ENCODE measurements around the gene ACSF2.

ACSF2 gene

DNA sequence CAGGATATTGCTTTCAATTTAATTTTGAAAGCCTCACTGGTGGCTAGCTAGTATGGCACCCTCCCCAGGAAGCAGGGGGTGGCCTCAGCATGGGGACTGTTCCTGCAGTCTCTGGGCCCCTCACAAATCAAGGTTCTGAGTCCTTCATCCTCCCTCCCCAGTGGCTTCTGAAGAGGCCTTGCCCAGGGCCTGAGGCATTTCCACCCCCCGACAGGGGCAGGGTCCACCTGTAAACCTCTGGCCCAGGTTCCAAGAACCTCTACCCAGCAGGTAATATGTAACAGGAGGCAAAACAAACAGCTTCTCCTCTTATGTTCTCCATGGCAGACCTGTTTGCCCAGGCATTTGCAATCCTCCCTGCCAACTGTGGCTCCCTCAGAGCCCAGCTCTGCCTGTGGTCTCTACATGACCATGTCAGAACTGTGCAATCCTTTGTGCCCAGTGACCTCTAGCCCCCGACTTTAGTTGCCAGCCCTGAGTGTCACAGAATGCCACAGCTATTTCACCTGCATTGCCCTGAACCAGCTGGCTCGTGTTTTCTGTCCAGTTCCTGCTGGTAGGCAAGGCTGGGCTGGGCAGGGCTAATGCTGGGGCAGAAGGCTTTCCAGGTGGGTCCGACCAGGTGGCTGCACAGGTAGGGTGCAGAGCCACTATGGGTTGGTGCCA is 14.3 kb downstream of the ACSF2 start:
- DNase-seq (ENCODE audit: low read depth), result no peak

DNA sequence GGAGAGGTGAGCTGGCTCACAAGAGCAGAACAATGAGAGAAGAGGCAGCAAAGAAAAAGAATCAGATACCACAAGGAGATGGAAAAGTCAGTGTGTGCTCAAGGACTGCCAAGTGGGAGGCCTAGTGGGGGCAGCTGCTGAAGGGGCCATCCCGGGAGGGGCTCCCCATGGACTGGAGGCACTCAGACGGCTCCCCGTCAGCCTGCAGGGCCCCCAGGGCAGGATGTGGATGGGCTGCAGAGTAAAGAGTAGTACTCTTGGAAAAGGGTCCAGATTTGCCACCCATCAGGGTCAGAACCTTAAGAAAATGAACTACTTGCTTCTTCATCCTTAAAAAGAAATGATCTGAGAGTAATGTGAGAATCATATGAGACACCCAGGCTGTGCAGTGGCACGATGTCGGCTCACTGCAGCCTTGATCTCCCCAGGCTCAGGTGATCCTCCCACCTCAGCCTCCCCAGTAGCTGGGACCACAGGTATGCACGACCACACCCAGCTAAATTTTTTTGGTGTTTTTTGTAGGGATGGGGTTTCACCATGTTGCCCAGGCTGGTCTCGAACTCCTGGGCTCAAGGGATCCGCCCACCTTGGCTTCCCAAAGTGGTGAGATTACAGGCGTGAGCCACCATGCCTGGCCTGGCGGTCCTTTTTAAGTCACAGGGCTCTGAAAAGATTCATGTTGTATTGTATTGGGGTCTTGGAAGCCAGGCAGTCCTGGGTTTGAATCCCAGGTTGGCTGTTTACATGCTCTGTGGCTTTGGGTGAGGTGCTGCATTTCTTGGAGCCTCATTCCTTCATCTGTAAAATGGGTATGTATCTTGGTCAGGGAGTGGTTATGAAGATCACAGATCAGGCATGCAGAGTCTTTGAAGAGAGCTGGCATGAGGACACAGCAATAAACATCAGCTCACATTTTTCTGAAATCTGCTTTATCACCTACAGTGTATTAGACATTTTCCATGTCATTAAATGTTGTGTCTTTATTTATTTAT is 15.1 kb downstream of the ACSF2 start:
- no peak for DNase-seq (ENCODE audit: low read depth)

DNA sequence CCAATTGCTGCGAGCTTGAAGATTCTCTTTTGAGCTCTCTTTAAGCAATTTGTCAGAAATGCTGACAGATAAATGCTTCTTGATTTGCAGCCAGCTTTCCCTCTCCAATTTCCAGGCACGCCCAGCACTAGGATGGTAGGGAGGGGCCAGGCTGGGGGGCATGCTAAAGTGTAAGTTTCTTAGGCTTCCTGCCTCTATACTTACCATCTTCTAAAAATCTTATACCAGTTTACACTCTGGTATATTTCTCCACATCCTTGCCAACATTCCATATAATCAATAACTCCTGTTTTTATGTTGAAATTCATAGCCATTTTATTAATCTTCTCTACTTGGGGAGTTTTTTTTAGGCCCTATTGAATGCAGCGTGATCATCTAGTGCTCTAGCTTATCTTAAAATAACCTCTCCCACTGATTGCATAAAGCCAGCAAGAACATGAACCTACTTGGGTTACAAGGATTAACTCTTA is 17.5 kb downstream of the ACSF2 start:
- no peak for DNase-seq (ENCODE audit: low read depth)

DNA sequence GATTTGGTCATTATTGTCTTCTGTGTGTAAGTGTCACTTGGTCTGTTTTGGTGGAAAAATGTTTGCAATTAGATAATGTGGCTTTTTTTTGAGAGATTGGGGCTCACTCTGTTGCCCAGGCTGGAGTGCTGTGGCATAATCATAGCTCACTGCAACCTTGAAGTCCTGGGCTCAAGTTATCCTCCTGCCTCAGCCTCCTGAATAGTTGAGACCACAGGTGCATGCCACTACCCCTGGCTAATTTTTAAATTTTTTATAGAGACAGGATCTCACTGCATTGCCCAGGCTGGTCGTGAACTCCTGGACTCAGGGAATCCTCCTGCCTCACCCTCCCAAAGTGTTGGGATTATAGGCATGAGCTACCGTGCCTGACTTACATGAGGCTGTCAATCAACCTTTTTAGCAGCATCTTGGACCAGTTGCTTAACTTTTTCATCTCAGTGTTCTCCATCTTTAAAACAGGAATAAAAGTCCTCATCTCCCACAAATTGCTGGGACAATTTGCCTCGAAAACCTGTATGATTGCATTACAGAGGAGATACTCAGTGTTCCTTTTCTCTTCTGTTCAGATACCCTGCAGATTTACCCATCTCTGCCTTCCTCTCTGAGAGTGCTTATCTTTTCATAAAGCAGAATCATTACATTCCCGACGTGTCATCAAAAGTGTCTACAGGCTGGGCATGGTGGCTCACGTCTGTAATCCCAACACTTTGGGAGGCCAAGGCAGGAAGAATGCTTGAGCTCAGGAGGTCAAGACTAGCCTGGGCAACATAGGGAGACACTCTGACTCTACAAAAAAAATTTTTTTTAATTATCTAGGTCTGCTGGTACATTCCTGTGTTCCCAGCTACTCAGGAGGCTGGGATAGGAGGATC is 19.1 kb downstream of the ACSF2 start:
- no peak for DNase-seq (ENCODE audit: low read depth)

DNA sequence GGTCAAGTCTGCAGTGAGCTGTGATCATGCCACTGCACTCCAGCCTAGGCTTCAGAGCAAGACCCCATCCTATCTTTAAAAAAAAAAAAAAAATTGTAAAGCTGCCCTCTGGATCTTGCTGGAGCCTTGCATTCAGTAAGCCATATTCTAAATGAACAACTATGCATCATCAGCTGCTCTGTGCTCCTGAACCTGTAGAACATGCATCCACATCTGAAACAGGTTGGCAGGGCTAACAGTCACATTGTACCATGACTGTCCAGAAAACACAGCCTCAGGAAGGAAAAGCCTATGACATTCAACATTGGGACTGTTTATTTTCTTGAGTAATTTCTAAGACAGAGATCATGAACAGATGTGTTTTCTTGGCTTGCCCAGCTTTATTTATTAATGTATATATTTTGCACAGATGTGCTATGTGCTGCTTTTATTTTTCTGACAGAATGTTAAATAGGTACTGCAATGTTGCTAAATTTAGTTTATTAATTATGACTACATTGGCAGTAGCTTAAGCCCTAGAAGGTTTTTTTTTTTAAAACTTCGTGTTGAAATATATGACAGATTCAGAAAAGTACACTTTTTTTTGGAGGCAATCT is 19.8 kb downstream of the ACSF2 start:
- DNase-seq (ENCODE audit: low read depth), result no peak

DNA sequence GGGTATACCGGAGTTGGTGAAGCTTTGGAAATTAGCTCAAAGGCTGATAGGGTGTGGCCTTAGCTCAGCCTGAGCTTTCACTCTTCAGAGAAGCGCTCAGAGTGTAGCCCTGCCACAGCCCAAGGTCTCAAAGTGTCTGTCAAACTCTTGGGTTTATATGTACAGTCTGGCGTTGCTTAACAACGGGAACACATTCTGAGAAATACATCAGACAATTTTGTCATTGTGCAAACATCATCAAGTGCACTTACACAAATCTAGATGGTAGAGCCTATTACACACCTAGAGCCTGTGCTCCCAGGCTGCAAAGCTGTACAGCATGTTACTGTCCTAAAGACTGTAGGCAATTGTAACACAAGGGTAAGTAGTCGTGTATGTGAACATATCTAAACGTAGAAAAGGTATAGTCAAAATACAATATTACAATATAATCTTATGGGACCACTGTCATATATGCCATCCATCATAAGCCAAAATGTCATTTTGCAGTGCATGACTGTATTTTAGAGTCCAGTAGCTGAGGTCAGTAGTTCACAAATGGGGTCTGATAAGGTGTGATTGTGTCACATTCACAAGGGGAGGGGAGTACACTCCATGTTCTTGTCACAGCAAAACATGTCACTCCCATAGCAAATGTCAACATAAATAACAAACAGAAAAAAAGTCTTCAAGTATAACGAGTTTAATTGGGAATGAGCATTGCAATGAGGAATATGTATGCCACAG is 22.0 kb downstream of the ACSF2 start:
- DNase-seq (ENCODE audit: low read depth), result no peak

DNA sequence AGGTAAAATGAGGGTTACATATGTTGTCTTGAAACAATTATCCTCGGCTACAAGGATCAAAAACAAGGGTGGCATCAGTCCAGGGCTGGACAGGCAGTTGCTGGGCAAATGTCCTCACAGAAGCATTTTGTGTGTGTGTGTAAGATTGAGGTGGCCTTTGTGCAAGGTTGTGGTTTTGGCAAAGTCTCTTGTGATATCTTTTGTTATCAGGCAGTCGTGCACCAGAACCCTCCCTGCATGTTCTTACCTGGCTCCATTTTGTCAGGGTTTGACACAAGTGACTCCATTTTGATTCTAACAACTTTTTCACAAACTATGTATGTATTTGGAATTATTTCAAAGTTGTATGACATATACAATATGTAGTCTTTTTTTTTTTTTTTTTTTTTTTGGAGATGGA is 22.6 kb downstream of the ACSF2 start:
- no peak for DNase-seq (ENCODE audit: low read depth)

DNA sequence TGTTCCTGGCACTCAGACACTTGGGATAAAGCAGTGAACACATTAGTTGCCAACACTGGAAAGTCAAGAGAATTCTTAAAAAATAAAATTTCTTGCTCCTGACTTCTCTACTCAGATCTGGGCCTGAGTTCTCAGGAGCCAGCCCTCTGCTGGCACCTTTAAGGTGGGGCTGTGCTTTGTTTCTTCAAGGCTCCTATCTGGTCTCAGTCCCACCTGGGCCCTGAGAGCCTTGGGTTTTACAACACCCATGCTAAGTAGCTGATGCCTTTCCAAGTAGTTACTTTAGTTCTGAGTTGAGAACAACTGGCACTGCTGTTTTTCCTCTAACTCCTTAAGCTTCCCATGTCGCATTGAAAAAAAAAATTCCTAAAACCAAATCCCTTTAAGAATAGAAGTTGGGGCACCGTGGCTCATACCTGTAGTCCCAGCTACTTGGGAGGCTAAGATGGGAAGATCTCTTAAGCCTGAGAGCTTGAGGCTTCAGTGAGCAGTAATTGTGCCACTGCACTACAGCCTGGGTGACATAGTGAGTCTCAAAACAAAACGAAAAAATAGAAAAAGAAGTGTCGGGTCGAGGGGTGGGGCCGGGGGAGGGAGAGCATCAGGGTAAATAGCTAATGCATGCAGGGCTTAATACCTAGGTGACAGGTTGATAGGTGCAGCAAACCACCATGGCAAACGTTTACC is 26.1 kb downstream of the ACSF2 start:
- DNase-seq (ENCODE audit: low read depth), result no peak

DNA sequence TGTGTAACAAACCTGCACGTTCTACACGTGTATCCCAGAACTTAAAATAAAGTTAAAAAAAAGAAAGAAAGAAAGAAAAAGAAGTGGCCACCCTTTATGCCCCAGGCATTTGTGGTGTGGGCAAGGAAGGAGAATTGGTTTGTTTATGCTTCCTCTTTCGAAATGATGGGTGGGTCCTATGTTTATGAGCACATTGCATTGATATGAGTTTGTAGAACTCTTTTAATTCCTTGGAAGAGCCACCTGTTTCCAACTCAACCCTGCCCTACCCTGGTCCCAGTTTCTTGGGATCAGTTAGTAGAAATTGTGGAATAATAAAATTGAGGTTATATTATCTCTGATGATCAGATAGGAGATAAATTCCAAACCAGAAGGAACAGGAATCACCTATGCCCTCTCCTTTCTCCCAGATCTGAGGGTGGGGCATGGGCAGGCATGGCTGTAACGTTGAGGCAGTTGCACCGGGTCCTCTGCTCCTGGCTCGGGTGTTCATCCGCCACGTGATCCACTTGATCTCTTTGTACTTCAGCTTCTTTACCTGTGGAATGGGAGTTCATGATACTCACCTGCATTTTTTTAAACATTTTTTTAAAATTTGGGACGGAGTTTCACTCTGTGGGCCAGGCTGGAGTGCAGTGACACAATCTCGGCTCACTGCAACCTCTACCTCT is 26.7 kb downstream of the ACSF2 start:
- DNase-seq (ENCODE audit: low read depth), result no peak

DNA sequence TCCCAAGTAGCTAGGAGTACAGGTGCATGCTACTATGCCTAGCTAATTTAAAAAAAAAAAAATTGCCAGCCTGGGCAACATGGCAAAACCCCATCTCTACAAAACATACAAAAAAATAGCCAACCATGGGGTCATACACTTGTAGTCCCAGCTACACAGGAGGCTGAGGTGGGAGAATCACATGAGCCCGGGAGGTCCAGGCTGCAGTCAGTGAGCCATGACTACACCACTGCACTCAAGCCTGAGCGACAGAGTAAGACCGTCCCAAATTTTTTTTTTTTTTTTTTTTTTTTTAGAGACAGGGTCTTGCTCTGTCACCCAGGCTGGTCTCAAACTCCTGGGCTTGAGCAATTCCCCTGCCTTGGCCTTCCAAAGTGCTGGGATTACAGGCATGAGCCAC is 27.9 kb downstream of the ACSF2 start:
- no peak for DNase-seq (ENCODE audit: low read depth)

DNA sequence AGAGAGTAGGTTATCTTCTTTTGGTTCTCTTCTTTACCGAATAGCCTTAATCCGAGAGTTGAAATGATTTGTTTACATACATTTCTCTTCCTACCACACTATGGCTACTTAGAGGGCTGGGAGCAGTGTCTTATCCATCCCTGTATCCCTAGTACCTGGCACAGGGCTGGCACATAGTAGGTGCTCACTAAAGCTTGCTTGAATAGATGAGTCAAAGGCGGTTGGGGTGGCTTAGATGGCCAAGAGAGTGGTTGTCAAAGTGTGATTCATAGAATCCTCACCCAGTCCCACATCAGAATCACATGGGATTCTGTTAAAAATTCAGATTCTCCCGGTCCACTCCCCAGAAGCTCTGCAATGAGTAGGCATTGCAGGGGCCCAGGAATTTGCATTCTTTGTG is 31.6 kb downstream of the ACSF2 start:
- DNase-seq (ENCODE audit: low read depth), result no peak

DNA sequence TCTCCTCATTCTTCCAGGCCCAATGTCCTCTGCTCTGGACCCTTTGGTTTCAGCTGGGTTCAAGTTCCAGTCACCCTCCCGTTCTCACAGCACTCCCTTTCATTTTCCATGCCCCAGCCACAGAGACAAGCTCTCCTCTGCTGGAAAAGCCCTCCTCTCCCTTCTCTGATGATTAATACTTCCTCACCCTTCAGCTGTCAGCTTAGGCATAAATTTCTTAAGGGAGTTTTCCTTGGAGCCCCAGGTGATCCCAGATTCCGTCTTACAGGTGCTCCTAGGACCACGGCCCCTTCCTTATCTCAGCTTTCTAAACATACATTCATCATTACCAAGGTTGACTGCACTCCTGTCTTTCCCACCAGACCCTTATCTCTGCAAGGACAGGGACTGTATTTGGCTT is 32.3 kb downstream of the ACSF2 start:
- no peak for DNase-seq (ENCODE audit: low read depth)

DNA sequence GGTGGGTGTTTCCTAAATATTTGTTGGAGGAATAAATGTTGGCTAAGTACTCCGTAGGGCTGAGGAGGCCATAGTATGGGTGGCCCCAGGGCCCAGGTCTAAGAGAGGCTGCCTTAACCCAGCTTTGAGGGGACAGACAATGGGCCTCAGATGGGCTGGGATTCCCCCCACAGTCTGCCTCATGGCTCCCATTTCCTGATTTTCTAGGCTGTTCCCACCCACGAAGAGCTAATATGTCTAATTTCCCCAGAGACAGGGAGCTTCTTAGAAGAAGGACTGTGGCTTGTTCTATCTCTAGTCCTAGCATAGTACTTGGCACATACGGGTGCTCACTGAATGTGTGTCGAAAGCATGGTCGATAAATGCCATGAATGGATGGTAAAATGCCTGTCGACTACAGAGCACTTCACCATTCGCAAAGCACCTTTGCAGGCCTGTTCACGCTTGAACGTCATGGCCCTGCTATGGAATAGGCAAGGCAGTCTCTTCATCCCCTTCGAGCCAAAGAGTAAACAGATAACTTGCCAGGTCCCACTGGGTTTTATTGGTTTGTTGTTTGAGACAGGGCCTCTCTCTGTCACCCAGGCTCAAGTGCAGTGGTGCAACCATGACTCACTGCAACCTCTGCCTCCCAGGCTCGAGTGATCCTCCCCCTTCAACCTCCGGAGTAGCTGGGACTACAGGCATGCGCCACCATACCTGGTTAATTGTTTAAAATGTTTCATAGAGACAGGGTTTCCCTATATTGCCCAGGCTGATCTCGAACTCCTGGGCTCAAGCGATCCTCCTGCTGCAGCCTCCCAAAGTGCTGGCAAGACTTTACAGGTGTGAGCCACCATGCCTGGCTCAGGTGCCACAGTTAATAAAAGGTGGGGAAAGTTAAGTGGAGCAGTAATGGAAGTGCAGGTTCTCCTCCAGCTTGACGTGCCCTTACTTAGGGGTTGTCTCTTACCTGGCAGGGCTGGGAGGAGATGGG is 33.0 kb downstream of the ACSF2 start:
- DNase-seq (ENCODE audit: low read depth), result no peak

DNA sequence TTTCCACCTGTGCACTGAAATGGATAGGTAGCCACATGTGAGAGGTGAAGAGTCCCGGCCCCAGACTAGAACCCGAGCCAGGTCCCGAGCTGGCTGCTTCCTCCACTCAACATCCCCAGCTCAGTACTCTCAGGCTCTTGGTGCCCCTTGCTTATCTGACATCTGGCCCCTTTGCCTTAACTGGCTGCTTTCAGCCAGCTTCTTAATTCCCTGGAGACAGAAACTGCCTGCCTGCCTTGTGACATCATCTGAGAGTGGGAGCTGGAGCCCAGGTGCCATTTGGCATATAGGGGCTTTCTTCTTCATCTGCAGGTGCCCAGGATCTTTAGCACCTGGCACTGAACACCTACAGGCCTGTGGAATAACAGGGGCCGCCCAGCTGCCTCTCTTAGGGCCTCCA is 33.7 kb downstream of the ACSF2 start:
- no peak for DNase-seq (ENCODE audit: low read depth)

DNA sequence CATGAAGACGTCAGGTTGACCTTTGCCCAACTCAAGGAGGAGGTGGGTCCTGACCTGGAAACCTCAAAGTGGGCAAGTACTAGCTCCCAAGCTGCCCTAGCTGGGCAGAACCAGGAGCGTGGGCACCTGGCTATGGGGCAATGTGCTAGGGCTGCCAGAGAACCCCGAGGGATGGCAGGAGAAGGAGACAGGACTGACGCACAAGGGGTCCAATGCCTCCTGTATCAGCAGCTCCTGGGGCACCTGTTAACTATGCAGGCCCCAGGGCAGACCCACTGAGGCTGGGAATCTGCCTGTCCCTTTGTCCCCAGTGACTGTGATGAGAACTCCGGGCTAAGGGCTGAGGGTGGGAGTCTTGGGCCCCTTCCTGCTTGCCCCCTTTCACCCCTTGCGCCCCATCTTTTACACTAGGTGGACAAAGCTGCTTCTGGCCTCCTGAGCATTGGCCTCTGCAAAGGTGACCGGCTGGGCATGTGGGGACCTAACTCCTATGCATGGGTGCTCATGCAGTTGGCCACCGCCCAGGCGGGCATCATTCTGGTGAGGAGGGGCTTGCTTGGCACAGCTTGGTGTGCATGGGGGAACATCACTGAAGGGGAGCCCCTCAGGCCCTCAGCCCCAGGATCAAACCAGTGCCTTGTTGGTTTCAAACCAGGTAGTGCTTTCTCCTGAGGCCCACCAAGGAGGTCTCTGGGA is 35.0 kb downstream of the ACSF2 start:
- no peak for DNase-seq (ENCODE audit: low read depth)

DNA sequence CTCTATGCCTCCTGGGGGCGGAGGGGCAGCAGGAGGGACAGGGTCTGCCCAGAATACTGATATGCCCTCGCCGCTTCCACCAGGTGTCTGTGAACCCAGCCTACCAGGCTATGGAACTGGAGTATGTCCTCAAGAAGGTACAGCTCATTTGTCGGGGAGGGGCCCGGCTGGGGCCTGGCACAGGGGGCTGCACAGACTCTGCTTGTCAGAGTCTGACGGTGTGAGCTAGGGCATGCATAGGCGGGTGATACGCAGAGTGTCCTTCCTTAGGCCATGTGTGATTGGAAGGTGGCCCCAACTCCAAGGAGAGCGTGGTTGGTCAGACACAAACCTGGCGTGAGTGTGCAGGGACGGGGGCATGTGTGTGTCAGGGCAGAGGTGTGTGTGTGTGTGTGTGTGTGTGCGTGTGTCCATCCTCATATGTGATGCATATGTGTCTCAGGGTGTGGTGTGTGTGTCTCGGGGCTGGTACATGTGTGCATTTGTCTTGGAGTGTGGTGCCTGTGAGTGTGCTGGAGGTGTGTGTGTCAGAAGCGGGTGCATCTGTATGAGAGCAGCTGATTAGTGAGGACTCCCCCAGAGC is 35.6 kb downstream of the ACSF2 start:
- no peak for DNase-seq (ENCODE audit: low read depth)

DNA sequence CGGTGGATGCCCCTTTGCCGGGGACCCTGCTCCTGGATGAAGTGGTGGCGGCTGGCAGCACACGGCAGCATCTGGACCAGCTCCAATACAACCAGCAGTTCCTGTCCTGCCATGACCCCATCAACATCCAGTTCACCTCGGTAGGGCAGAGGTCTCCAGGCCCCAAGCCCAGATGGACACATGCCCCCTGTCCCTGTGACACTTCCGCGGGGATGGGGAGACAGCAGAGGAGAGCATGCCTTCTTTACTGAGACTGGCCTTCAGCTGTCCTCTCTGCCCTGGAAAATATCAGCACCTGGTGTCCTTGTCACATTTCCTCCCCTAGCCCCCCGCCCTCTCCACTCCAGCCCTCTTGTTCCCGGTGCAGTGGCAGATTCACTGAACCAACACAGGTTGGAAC is 36.4 kb downstream of the ACSF2 start:
- no peak for DNase-seq (ENCODE audit: low read depth)

DNA sequence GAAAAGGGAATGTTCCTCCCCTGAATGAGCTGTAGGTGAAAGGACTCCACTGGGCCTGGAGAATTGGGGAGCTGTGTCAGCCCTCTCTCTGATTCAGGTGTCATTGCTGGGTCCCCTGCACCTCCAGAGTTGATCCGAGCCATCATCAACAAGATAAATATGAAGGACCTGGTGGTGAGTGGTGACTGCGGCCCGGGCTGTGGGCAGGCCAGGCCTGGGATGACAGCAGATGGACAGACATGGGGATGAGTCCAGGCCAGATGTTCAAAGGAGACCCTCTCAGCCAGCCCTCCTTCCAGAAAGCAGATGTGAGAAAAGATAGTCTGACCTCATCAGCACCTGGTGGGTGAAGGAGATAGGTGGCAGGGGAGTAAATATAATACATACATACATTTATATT is 38.1 kb downstream of the ACSF2 start:
- no peak for DNase-seq (ENCODE audit: low read depth)

Data from stimulated activated CD8-positive, alpha-beta memory T cell treated with anti-CD3 and anti-CD28 coated beads, Interleukin-15, amount 100 ng/mL, for 1 hour (primary cell).